Fibroblast of lung (primary cell): ENCODE data around the gene NDUFS8.
"Not testable (repeated sequence)": the region's sequence is repeated elsewhere in the genome, so short reads cannot be mapped to it uniquely, and the experiment has no call there.

Source experiments
- CTCF ChIP-seq, 2 donors: IDR thresholded peaks in 1 of 2; conservative IDR thresholded peaks in 1 of 2; 1 replicate in 1 of 2; 2 replicates in 1 of 2; pipeline ENCODE4 v1.5.1; 2011 to 2012; ENCODE audit warnings: low read length in 2 of 2, control low read depth in 1 of 2, inconsistent platforms in 1 of 2, low read depth in 1 of 2, mild to moderate bottlenecking in 1 of 2
- EZH2 ChIP-seq: IDR thresholded peaks from 2 replicates; pipeline ENCODE4 v1.5.1; 2012; ENCODE audit warnings: low read length, control low read depth, mild to moderate bottlenecking; ENCODE audit errors: missing control alignments

GRCh38 chr11:67990546-67991346 is 39.7 kb upstream of the NDUFS8 start:
- TF ChIP-seq CTCF (conservative IDR thresholded peaks at IDR 0.05 in 1 of 2, IDR thresholded peaks at IDR 0.05 in 1 of 2; ENCODE audit: low read depth in 1 of 2, low read length in 2 of 2); EZH2: not testable (repeated sequence)
